ENCODE results near the gene HPS1. TPM values are rescaled to one million over a fixed set of nuclear protein-coding genes. Genes with fewer than 3 reads are reported as not detected.

The HPS1 gene
- total and polyA plus RNA-seq, 10 of the 15 experiments (the other 5 are each of a cell fraction or from before 2014, with no cell fraction given): 27.1 to 138 (median 54.8) TPM

GRCh38 chr10:98457721-98458120 lies 11.0 kb upstream of the HPS1 start:
- Histone ChIP-seq H3K4me2 (ENCODE audit: control insufficient read depth, insufficient read depth) (no peak overlapping the region), H3K4me1 (ENCODE audit: control insufficient read depth, insufficient read depth, low read length) (no peaks in the 10 kb centered on the region), H3K9me3 (replicated peaks; ENCODE audit: control insufficient read depth, insufficient read depth, low read length) (no peaks in the 10 kb centered on the region), H3K36me3 (ENCODE audit: control insufficient read depth in 2 of 2, insufficient read depth in 2 of 2, low read length in 1 of 2) (no peaks in the 10 kb centered on the region), H3K27me3 (replicated peaks in 1 of 2; ENCODE audit: control insufficient read depth in 2 of 2, insufficient read depth in 2 of 2, low read length in 1 of 2) (no peaks in the 10 kb centered on the region), H3K27ac (ENCODE audit: control insufficient read depth, insufficient read depth) (no peak overlapping the region), H3K9ac (ENCODE audit: control insufficient read depth, insufficient read depth, low read length) (no peak overlapping the region), H2AFZ (ENCODE audit: control insufficient read depth, low read depth, low read length) (no peak overlapping the region), H4K20me1 (ENCODE audit: control insufficient read depth, insufficient read depth) (no peaks in the 10 kb centered on the region), H3K4me3 (no peak overlapping the region), H3K79me2 (ENCODE audit: control insufficient read depth, insufficient read depth, low read length) (no peaks in the 10 kb centered on the region)
- 37% methylated on average over 7 of the region's 8 CpGs for WGBS (ENCODE audit: insufficient coverage, insufficient replicate concordance, low lambda C conversion rate, missing lambda C conversion rate)
- DNase-seq (ENCODE audit: low read depth, low spot score): no peak
- ATAC-seq: no peak
- in situ Hi-C loops (cut with MboI): no loop called here
- RAD21 ChIA-PET (ENCODE audit: unreplicated experiment): no interaction called here
- SMC1A ChIA-PET (ENCODE audit: uncharacterized antibody, unreplicated experiment): no interaction called here
- no TSS peak for BruUV-seq (replicated peaks)
- POLR2A ChIA-PET: no interaction called here
- CTCF ChIA-PET: no interaction called here
- intact Hi-C loops (cut with micrococcal nuclease; ENCODE audit: unreplicated experiment): no loop called here
- no peak for FAIRE-seq
- TF ChIP-seq SP1 (IDR thresholded peaks at IDR 0.05; ENCODE audit: low read depth, low read length) (no peak), ZBTB11 (CRISPR knock-in tag; IDR thresholded peaks at IDR 0.05) (no peak), STAT3 (IDR thresholded peaks at IDR 0.05; ENCODE audit: low read depth, low read length) (no peak), ELK1 (IDR thresholded peaks at IDR 0.05; ENCODE audit: low read depth, low read length) (no peak), HDAC2 (IDR thresholded peaks at IDR 0.05) (no peak), PKNOX1 (IDR thresholded peaks at IDR 0.05) (no peak), FOXK2 (IDR thresholded peaks at IDR 0.05) (no peak), PAX5 (IDR thresholded peaks at IDR 0.05; ENCODE audit: borderline replicate concordance, low read depth, low read length) (no peak), CBFB (IDR thresholded peaks at IDR 0.05; ENCODE audit: low read depth) (no peak), BHLHE40 (IDR thresholded peaks at IDR 0.05; ENCODE audit: borderline replicate concordance in 1 of 2, low read depth in 2 of 2, low read length in 1 of 2) (no peak), RELA (IDR thresholded peaks at IDR 0.05; ENCODE audit: borderline replicate concordance, partially characterized antibody) (no peak), NFYA (IDR thresholded peaks at IDR 0.05; ENCODE audit: borderline replicate concordance, low read depth, low read length) (no peak), RB1 (IDR thresholded peaks at IDR 0.05; ENCODE audit: borderline replicate concordance) (no peak), ZNF207 (IDR thresholded peaks at IDR 0.05; ENCODE audit: borderline replicate concordance) (no peak), MTA3 (IDR thresholded peaks at IDR 0.05; ENCODE audit: borderline replicate concordance, low read length) (no peak)
- TF ChIP-seq, protein P1, sequence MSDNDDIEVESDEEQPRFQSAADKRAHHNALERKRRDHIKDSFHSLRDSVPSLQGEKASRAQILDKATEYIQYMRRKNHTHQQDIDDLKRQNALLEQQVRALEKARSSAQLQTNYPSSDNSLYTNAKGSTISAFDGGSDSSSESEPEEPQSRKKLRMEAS (IDR thresholded peaks at IDR 0.05; ENCODE audit: low read depth, low read length): no peak
- TF ChIP-seq, protein P2, sequence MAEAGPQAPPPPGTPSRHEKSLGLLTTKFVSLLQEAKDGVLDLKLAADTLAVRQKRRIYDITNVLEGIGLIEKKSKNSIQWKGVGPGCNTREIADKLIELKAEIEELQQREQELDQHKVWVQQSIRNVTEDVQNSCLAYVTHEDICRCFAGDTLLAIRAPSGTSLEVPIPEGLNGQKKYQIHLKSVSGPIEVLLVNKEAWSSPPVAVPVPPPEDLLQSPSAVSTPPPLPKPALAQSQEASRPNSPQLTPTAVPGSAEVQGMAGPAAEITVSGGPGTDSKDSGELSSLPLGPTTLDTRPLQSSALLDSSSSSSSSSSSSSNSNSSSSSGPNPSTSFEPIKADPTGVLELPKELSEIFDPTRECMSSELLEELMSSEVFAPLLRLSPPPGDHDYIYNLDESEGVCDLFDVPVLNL (IDR thresholded peaks at IDR 0.05; ENCODE audit: low read depth, low read length): no peak
- TF ChIP-seq, protein P3, sequence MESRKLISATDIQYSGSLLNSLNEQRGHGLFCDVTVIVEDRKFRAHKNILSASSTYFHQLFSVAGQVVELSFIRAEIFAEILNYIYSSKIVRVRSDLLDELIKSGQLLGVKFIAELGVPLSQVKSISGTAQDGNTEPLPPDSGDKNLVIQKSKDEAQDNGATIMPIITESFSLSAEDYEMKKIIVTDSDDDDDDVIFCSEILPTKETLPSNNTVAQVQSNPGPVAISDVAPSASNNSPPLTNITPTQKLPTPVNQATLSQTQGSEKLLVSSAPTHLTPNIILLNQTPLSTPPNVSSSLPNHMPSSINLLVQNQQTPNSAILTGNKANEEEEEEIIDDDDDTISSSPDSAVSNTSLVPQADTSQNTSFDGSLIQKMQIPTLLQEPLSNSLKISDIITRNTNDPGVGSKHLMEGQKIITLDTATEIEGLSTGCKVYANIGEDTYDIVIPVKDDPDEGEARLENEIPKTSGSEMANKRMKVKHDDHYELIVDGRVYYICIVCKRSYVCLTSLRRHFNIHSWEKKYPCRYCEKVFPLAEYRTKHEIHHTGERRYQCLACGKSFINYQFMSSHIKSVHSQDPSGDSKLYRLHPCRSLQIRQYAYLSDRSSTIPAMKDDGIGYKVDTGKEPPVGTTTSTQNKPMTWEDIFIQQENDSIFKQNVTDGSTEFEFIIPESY (IDR thresholded peaks at IDR 0.05): no peak
